Activated CD4-positive, alpha-beta T cell treated with anti-CD3 and anti-CD28 coated beads, Interleukin-2, amount 10 ng/mL, durations not matched to agents 7 days and 5 days (primary cell): ENCODE data around the gene NKAIN4. TPM values are rescaled to one million over a fixed set of nuclear protein-coding genes. Genes with fewer than 3 reads are reported as not detected.
A peak's percentile ranks its signal among the peaks of the same experiment; 100 is the strongest.

Experiments used
- CTCF ChIA-PET: fragments of 350-600 bp; sonication (Branson Sonifier 250); formaldehyde crosslinking; loops from one replicate; lab custom pipeline; 2021; ENCODE audit warnings: antibody characterized with exemption; lab: Charles Lee
- POLR2A ChIA-PET: fragments of 350-600 bp; sonication (Branson Sonifier 250); formaldehyde crosslinking; loops from one replicate; lab custom pipeline; 2021; ENCODE audit warnings: antibody characterized with exemption; lab: Charles Lee
- DNase-seq: peaks from one replicate; pipeline ENCODE4 v3.0.0-alpha.2; 2020
- H3K27ac Mint-ChIP-seq: one replicate; pipeline ENCODE4 v1.8.0; 2021; ENCODE audit warnings: mild to moderate bottlenecking, moderate library complexity, mixed read lengths
- H3K27me3 Mint-ChIP-seq: one replicate; pipeline ENCODE4 v1.8.0; 2021; ENCODE audit warnings: mixed read lengths
- H3K36me3 Mint-ChIP-seq: one replicate; pipeline ENCODE4 v1.8.0; 2021; ENCODE audit warnings: low read depth, mixed read lengths
- H3K4me1 Mint-ChIP-seq: one replicate; pipeline ENCODE4 v1.8.0; 2021; ENCODE audit warnings: mixed read lengths
- H3K4me3 Mint-ChIP-seq: one replicate; pipeline ENCODE4 v1.8.0; 2021; ENCODE audit warnings: mild to moderate bottlenecking, moderate library complexity, mixed read lengths
- H3K9me3 Mint-ChIP-seq: one replicate; pipeline ENCODE4 v1.8.0; 2021; ENCODE audit warnings: mixed read lengths
- total RNA-seq, 2 experiments: library from RNA; stranded (reverse); gene quantifications; one replicate each; pipeline ENCODE4 v1.2.3, GENCODE V29; 2021

Gene NKAIN4
- total RNA-seq, result not detected

GRCh38 chr20:63254232-63254605 is at the start of gene NKAIN4:
Gene NKAIN4, minus strand, starts transcription at chr20:63254463. Its CDS starts 13 bp downstream, at chr20:63254450.
- H3K27ac Mint-ChIP-seq, result no peak within 1 kb of the TSS
- no peaks in the 10 kb centered on the region for H3K4me1 Mint-ChIP-seq
- ChIA-PET CTCF (interaction anchor here (2.2 kb wide), 1 partner anchor 15 kb away, joined by 6 read pairs; no protein-coding TSS in a partner anchor), POLR2A (no interaction called here)
- DNase-seq, result no peak
- no peaks in the 10 kb centered on the region for H3K9me3 Mint-ChIP-seq
- H3K27me3 Mint-ChIP-seq, result peaks cover 37% of the 10 kb centered on the region
- no peaks in the 10 kb centered on the region for H3K36me3 Mint-ChIP-seq
- H3K4me3 Mint-ChIP-seq, result no peak within 1 kb of the TSS

DNA sequence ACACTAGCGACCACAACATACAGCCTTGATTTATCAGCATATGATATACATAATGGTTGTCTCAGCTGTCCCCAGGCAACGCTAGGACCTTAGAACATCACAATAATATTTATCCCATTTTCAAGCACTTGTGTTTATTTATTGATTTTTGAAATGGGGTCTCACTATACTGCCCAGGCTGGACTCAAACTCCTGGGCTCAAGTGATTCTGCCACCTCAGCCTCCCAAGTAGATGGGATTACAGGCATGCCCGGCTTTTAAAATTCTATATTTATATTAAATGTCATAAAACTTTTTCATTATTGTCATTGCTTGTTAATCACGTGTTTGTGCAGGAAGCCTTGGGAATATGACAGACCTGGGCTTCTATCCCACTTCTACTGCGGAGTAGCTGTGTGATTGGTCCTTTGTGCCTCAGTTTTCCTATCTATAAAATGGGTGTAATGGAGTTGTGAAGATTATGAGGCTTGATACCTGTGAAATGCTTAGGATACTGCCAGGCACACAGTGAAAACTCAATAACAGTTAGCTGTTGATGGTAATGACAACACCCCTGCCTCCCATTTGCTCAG is 48.9 kb upstream of the NKAIN4 start:
- no peak for DNase-seq
- Mint-ChIP-seq H3K4me1 (no peaks in the 10 kb centered on the region), H3K9me3 (no peaks in the 10 kb centered on the region), H3K4me3 (no peak overlapping the region), H3K27me3 (peaks cover 16% of the 10 kb centered on the region), H3K27ac (no peak overlapping the region), H3K36me3 (no peaks in the 10 kb centered on the region)
- ChIA-PET POLR2A (no interaction called here), CTCF (no interaction called here)

GRCh38 chr20:63301671-63302070 is 47.4 kb upstream of the NKAIN4 start:
- no peaks in the 10 kb centered on the region for H3K4me1 Mint-ChIP-seq
- ChIA-PET CTCF (no interaction called here), POLR2A (no interaction called here)
- no peak overlapping the region for H3K4me3 Mint-ChIP-seq
- no peak for DNase-seq
- no peaks in the 10 kb centered on the region for H3K9me3 Mint-ChIP-seq
- no peaks in the 10 kb centered on the region for H3K36me3 Mint-ChIP-seq
- peaks cover 16% of the 10 kb centered on the region for H3K27me3 Mint-ChIP-seq
- H3K27ac Mint-ChIP-seq, result no peak overlapping the region

- ChIA-PET POLR2A (no interaction called here), CTCF (no interaction called here)
- no peaks in the 10 kb centered on the region for H3K36me3 Mint-ChIP-seq
- no peak for DNase-seq
- H3K27ac Mint-ChIP-seq, result no peak overlapping the region
- H3K9me3 Mint-ChIP-seq, result no peaks in the 10 kb centered on the region
- H3K4me1 Mint-ChIP-seq, result peaks cover 9% of the 10 kb centered on the region
- peaks cover 24% of the 10 kb centered on the region for H3K27me3 Mint-ChIP-seq
- H3K4me3 Mint-ChIP-seq, result no peak overlapping the region
Observed at GRCh38 chr20:63298731-63299312, 44.6 kb upstream of the NKAIN4 start.

- peaks cover 24% of the 10 kb centered on the region for H3K27me3 Mint-ChIP-seq
- no peaks in the 10 kb centered on the region for H3K36me3 Mint-ChIP-seq
- CTCF ChIA-PET, result no interaction called here
- H3K4me3 Mint-ChIP-seq, result no peak overlapping the region
- H3K4me1 Mint-ChIP-seq, result peaks cover 9% of the 10 kb centered on the region
- H3K9me3 Mint-ChIP-seq, result no peaks in the 10 kb centered on the region
- no peak overlapping the region for H3K27ac Mint-ChIP-seq
- DNase-seq, result no peak
- POLR2A ChIA-PET, result no interaction called here
Observed at GRCh38 chr20:63297796-63298572, 43.7 kb upstream of the NKAIN4 start.

DNA sequence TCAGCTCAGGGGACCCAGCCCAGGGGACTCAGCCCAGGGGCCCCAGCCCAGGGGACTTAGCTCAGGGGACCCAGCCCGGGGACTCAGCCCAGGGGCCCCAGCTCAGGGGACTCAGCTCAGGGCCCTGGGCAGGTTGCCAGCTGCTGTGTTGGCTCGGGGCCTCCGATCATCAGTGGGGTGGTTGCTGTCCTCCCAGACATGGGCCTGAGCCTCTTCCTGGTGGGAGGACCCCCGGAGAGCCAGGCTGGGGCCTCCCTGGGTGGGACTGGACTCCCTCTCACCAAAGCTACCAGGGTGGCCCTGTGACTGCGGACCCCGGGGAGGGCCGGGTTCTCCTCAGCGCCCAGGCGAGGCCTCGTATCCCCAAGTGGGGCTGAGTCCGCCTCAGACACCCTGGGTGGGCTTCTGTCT is 43.1 kb upstream of the NKAIN4 start:
- no peak overlapping the region for H3K27ac Mint-ChIP-seq
- H3K4me3 Mint-ChIP-seq, result no peak overlapping the region
- ChIA-PET CTCF (no interaction called here), POLR2A (no interaction called here)
- no peaks in the 10 kb centered on the region for H3K36me3 Mint-ChIP-seq
- H3K9me3 Mint-ChIP-seq, result no peaks in the 10 kb centered on the region
- no peak for DNase-seq
- H3K4me1 Mint-ChIP-seq, result peaks cover 9% of the 10 kb centered on the region
- peaks cover 20% of the 10 kb centered on the region for H3K27me3 Mint-ChIP-seq

GRCh38 chr20:63296531-63297299 is 42.5 kb upstream of the NKAIN4 start:
- CTCF ChIA-PET, result no interaction called here
- Mint-ChIP-seq H3K4me3 (no peak overlapping the region), H3K27me3 (peaks cover 20% of the 10 kb centered on the region), H3K4me1 (peaks cover 9% of the 10 kb centered on the region), H3K27ac (no peak overlapping the region), H3K36me3 (no peaks in the 10 kb centered on the region), H3K9me3 (no peaks in the 10 kb centered on the region)
- DNase-seq, result no peak
- POLR2A ChIA-PET, result no interaction called here

DNA sequence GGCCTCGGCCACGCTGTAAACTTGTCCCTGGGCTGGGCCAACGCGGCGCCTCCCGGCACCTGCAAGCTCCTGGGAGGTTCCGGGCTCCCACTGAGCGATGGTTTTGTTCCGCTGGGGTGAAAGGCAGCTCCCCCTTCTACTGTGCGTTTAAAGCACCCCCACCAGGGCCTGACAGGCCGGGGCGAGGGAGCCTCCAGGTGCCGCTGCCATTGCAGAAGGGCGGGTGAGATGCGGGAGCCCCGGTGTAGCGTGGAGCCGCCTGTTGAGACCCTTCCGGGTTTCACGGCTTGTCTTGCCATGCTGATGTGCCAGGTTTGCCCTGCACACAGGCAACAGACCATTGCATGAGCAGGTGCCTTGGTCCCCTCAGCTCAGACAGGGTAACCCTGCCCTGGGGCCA is 41.6 kb upstream of the NKAIN4 start:
- H3K27ac Mint-ChIP-seq, result no peak overlapping the region
- DNase-seq, result no peak
- no peaks in the 10 kb centered on the region for H3K36me3 Mint-ChIP-seq
- peaks cover 16% of the 10 kb centered on the region for H3K27me3 Mint-ChIP-seq
- no peak overlapping the region for H3K4me3 Mint-ChIP-seq
- H3K9me3 Mint-ChIP-seq, result no peaks in the 10 kb centered on the region
- CTCF ChIA-PET, result interaction anchor here (2.3 kb wide), 1 partner anchor 14 kb away, joined by 5 read pairs; no protein-coding TSS in a partner anchor
- POLR2A ChIA-PET, result no interaction called here
- peaks cover 9% of the 10 kb centered on the region for H3K4me1 Mint-ChIP-seq

GRCh38 chr20:63295422-63295821 is 41.2 kb upstream of the NKAIN4 start:
- H3K9me3 Mint-ChIP-seq, result no peaks in the 10 kb centered on the region
- ChIA-PET CTCF (interaction anchor here (2.3 kb wide), 1 partner anchor 15 kb away, joined by 5 read pairs; no protein-coding TSS in a partner anchor), POLR2A (no interaction called here)
- peaks cover 15% of the 10 kb centered on the region for H3K27me3 Mint-ChIP-seq
- H3K36me3 Mint-ChIP-seq, result no peaks in the 10 kb centered on the region
- no peak overlapping the region for H3K27ac Mint-ChIP-seq
- H3K4me1 Mint-ChIP-seq, result peaks cover 9% of the 10 kb centered on the region
- H3K4me3 Mint-ChIP-seq, result no peak overlapping the region
- no peak for DNase-seq

- Mint-ChIP-seq H3K27me3 (peaks cover 13% of the 10 kb centered on the region), H3K4me1 (peaks cover 9% of the 10 kb centered on the region), H3K27ac (peak overlapping the region; percentile 54), H3K36me3 (no peaks in the 10 kb centered on the region), H3K4me3 (no peak overlapping the region), H3K9me3 (no peaks in the 10 kb centered on the region)
- ChIA-PET CTCF (interaction anchor here (2.3 kb wide), 1 partner anchor 15 kb away, joined by 5 read pairs; no protein-coding TSS in a partner anchor), POLR2A (interaction anchor here (0.6 kb wide), 2 partner anchors 72 to 128 kb away, joined by 3 read pairs; no protein-coding TSS in a partner anchor)
- no peak for DNase-seq
Observed at GRCh38 chr20:63295018-63295417, 40.8 kb upstream of the NKAIN4 start.

DNA sequence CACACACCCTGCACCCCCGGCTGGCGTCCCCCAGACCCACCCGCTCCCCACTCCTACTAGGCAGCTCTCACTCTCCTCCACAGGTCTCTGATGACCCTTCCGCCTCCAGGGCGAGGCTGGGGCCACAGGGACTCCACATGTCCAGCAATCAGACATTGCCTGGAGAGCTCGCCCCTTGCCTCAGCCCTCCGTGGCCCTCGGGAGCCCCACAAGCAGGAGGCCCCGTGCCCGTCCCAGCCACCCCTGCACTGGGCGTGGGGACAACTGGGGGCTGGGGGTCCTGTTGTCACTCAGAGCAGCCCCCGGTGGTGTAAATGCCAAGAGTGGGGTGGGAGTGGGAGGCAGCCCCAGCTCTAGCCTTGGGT is 40.3 kb upstream of the NKAIN4 start:
- DNase-seq, result no peak
- no peak overlapping the region for H3K4me3 Mint-ChIP-seq
- no peak overlapping the region for H3K27ac Mint-ChIP-seq
- POLR2A ChIA-PET, result interaction anchor here (0.6 kb wide), 2 partner anchors 71 to 128 kb away, joined by 3 read pairs; no protein-coding TSS in a partner anchor
- H3K4me1 Mint-ChIP-seq, result peaks cover 9% of the 10 kb centered on the region
- no peaks in the 10 kb centered on the region for H3K36me3 Mint-ChIP-seq
- peaks cover 12% of the 10 kb centered on the region for H3K27me3 Mint-ChIP-seq
- H3K9me3 Mint-ChIP-seq, result no peaks in the 10 kb centered on the region
- CTCF ChIA-PET, result interaction anchor here (0.5 to 2.3 kb wide), 2 partner anchors 15 to 16 kb away, joined by 4 to 5 read pairs; no protein-coding TSS in a partner anchor

DNA sequence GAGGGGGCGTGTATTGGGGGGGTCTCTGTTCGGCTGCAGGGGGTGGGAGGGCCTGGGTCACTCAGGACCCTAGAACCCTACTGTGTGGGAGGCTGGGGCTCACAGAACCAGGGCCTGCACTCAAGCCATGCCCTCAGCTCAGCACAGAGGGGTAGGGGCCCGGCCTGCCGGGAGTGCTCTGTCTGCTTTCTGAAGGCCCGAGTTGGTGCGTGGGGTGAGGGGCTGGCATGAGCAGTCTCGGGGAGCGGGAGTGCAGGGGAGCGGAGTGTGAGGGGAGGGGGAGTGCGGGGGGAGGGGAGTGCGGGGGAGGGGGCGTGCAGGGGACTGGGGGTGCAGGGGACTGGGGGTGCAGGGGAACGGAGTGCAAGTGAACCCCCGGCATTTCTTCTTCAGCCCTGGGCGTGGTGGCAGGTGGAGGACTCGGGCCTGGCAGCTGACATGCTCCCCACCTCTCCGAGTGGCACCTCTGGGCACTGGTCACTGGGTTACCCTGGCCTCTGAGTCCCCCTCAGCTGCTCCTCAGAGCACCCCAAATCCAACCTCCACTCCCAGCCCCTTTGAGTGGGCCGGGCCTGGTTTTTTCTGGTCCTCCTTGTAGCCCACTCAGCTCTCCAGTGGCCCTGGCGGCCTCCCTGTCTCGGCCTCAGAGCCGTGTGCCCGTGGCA is 39.7 kb upstream of the NKAIN4 start:
- H3K27me3 Mint-ChIP-seq, result peaks cover 9% of the 10 kb centered on the region
- no peak for DNase-seq
- H3K36me3 Mint-ChIP-seq, result no peaks in the 10 kb centered on the region
- no peak overlapping the region for H3K4me3 Mint-ChIP-seq
- H3K9me3 Mint-ChIP-seq, result no peaks in the 10 kb centered on the region
- peaks cover 9% of the 10 kb centered on the region for H3K4me1 Mint-ChIP-seq
- H3K27ac Mint-ChIP-seq, result no peak overlapping the region
- POLR2A ChIA-PET, result interaction anchor here (0.6 kb wide), 1 partner anchor 71 kb away, joined by 3 read pairs; no protein-coding TSS in a partner anchor
- CTCF ChIA-PET, result interaction anchor here (0.5 to 2.3 kb wide), 2 partner anchors 15 to 16 kb away, joined by 4 to 5 read pairs; no protein-coding TSS in a partner anchor
